Heart left ventricle (tissue), 13 donors: ENCODE results near the gene GRAMD1B.

Experiments
- POLR2A ChIP-seq, 2 donors: fragments of 450-650 bp; IDR thresholded peaks; one replicate each; pipeline ENCODE4 v1.6.1; 2017; ENCODE audit warnings: antibody characterized with exemption in 2 of 2, mild to moderate bottlenecking in 2 of 2, moderate library complexity in 2 of 2
- TF ChIP-seq, protein P1 (sequence below), 12 donors: fragments of 200-600 bp; sonication (generic) in 4 of 12; IDR thresholded peaks; one replicate each; pipeline versions ENCODE4 v1.5.0 to v1.8.0; 2018 to 2022; ENCODE audit warnings: antibody characterized with exemption in 12 of 12, mild to moderate bottlenecking in 5 of 12
- donor health status: ischemic (EF 13 %, LVEDD 7.1; RV severe dilation, severe dysfunction).
- donor health status: DM: no; HTN: yes; CAD: no.
- donor health status: DM: no; HTN: no; CAD: no.
- donor health status: ischemic (EF 25% LVEDD 6.9; RV normal size, moderate dysfunction).
- donor health status: ischemic (EF 25% LVEDD 5.7; RV mildly dilated, moderate dysfunction).
- donor health status: ischemic (EF 35%, LVEDD 5.7; RV mildly dilated, moderate dysfunction).
- donor health status: nonischemic (EF 11% LVEDD 7.7; RV severe dilation, severe dysfunction).
- donor health status: DM: yes; HTN: yes; CAD: no.
- donor health status: PGD.
- donor health status: ischemic (EF 29% LVEDD 5.4; RV normal size, mild dysfunction).
- donor health status: nonischemic (EF 23%, LVEDD 6.1; RV moderate dilation, normal function).

DNA sequence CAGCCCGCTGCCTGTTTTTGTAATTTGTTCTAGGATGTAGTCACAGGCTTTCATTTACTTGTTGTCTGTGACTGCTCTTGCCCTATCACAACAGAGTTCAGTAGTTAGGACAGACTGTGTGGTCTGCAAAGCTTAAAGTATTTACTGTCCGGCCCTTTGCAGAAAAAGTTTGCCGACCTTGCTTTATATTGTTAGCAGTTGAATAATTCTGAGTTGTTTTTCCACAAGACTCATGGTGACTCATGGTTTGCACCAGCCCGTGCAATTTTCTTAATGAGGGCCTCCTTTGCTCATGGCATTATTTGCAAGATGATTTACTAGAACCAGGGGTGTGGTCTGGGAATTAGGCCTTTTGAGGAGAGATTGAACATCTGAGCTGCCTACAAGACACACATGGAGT lies 113.7 kb downstream of the GRAMD1B start:
- TF ChIP-seq, protein P1, sequence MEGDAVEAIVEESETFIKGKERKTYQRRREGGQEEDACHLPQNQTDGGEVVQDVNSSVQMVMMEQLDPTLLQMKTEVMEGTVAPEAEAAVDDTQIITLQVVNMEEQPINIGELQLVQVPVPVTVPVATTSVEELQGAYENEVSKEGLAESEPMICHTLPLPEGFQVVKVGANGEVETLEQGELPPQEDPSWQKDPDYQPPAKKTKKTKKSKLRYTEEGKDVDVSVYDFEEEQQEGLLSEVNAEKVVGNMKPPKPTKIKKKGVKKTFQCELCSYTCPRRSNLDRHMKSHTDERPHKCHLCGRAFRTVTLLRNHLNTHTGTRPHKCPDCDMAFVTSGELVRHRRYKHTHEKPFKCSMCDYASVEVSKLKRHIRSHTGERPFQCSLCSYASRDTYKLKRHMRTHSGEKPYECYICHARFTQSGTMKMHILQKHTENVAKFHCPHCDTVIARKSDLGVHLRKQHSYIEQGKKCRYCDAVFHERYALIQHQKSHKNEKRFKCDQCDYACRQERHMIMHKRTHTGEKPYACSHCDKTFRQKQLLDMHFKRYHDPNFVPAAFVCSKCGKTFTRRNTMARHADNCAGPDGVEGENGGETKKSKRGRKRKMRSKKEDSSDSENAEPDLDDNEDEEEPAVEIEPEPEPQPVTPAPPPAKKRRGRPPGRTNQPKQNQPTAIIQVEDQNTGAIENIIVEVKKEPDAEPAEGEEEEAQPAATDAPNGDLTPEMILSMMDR (IDR thresholded peaks at IDR 0.05) = no peak
- TF ChIP-seq POLR2A (IDR thresholded peaks at IDR 0.05) = no peak
